ENCODE measurements around the gene SART1.
"Not testable (repeated sequence)": the region's sequence is repeated elsewhere in the genome, so short reads cannot be mapped to it uniquely, and the experiment has no call there.

SART1 gene

DNA sequence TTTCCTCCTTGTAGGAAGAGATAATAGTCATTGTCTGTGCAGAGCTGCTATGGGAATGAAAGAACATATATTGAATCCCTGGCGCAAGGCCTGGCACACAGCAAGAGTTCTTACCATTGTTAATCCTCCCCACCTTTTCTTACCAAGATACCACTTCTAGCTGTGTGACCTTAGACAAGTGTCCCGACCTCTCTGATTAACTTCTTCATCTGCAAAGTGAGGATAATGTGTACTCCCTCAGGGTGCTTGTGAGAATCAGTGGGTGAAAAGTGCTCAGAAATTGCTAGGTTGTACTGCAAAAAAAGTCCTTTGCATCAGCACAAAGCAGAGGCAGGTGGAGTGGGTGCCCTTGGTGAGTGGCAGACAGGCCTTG lies 46.5 kb downstream of the SART1 start:
- no peak overlapping the region for H3K9ac ChIP-seq (ENCODE audit: low read length)
- H3K9me3 ChIP-seq (ENCODE audit: control insufficient read depth, low read length) = no peaks in the 10 kb centered on the region
- H3K27me3 ChIP-seq (ENCODE audit: control insufficient read depth, insufficient read depth, low read length) = peaks cover 30% of the 10 kb centered on the region
- H3K4me1 ChIP-seq (ENCODE audit: control insufficient read depth, insufficient read depth, low read length) = peaks cover 2% of the 10 kb centered on the region
- peaks cover 5% of the 10 kb centered on the region for H3K36me3 ChIP-seq (ENCODE audit: control insufficient read depth, insufficient read depth, low read length)
- no peak overlapping the region for H3K4me3 ChIP-seq (ENCODE audit: low read length)

DNA sequence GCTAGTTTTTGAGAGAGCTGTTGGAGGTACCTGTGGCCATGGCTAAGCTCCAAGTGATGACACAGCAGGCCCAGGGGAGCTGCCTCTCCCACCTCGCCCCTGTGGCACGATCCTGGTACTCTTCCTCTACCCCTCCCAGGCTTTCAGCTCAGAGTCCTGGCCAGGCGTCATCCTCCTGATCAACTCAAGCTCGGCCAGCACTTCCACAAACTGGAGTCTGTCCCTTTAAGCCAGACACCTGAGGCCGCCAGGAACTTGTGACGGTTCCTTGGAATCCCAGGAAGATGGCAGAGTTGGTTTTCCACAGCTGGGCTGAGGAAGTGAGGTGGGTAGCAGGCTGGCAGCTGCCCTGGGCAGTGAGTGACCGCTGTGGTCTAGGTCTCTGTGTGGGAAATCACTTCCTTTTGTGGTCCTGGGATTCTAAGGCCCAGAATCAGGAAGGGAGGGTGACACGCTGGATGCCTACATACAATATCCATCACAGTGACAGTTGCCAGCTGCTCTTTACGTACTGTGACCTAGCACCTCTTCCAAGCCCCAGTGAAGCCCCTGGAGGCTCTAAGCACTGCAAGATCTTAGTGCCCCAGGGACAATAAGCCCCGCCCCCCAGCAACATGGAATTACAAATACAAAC lies 47.1 kb downstream of the SART1 start:
- Histone ChIP-seq H3K4me1 (ENCODE audit: control insufficient read depth, insufficient read depth, low read length) (no peaks in the 10 kb centered on the region), H3K9me3 (ENCODE audit: control insufficient read depth, low read length) (no peaks in the 10 kb centered on the region), H3K4me3 (ENCODE audit: low read length) (no peak overlapping the region), H3K36me3 (ENCODE audit: control insufficient read depth, insufficient read depth, low read length) (peaks cover 5% of the 10 kb centered on the region), H3K9ac (ENCODE audit: low read length) (no peak overlapping the region), H3K27me3 (ENCODE audit: control insufficient read depth, insufficient read depth, low read length) (peaks cover 35% of the 10 kb centered on the region)

DNA sequence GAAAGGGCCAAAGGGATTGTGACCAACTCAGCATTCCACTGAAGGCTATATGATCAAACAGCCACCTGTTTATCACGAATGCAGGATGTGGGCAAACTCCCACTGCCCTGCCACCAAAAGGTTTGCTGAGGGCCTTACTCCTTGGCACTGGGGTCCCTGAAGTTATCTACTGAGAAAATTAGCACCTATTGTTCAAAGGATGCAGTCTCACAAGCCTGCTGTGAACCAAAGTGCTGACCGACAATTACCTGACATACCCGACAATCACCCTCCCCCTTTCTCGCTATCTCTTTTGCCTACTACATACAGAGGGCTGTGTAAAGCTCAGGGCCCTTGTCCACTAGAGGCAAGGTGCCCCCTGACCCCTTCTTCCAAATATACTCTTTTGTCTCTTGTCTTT lies 48.5 kb downstream of the SART1 start:
- H3K4me1 ChIP-seq (ENCODE audit: control insufficient read depth, insufficient read depth, low read length); H3K9me3 ChIP-seq (ENCODE audit: control insufficient read depth, low read length); H3K9ac ChIP-seq (ENCODE audit: low read length); H3K36me3 ChIP-seq (ENCODE audit: control insufficient read depth, insufficient read depth, low read length); H3K4me3 ChIP-seq (ENCODE audit: low read length): not testable (repeated sequence)
- H3K27me3 ChIP-seq (ENCODE audit: control insufficient read depth, insufficient read depth, low read length) = peaks cover 38% of the 10 kb centered on the region

DNA sequence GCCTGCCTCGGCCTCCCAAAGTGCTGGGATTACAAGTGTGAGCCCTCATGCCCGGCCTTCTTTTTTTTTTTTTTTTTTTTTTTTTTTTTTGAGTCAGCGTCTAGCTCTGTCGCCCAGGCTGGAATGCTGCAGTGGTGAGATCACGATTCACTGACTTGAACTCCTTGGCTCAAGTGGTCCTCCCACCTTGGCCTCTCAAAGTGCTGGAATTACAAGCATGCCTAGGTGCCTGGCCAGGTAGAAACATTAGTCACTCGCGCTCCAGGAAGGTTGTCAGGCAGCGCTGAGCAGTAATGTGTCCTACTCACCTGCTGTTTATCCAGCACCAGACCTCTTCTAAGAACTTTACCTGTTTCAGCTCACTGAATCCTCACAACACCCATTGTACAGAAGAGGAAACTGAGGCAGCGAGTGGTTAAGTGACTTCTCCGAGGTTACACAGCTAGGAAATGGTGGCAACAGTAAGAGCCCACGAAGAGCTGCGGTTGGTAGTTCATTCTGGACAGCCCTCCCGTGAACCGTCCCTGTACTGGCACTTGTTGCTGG lies 49.8 kb downstream of the SART1 start:
- Histone ChIP-seq H3K27me3 (ENCODE audit: control insufficient read depth, insufficient read depth, low read length) (peaks cover 38% of the 10 kb centered on the region), H3K9me3 (ENCODE audit: control insufficient read depth, low read length) (no peaks in the 10 kb centered on the region), H3K4me3 (ENCODE audit: low read length) (no peak overlapping the region), H3K9ac (ENCODE audit: low read length) (no peak overlapping the region), H3K36me3 (ENCODE audit: control insufficient read depth, insufficient read depth, low read length) (no peaks in the 10 kb centered on the region), H3K4me1 (ENCODE audit: control insufficient read depth, insufficient read depth, low read length) (no peaks in the 10 kb centered on the region)

DNA sequence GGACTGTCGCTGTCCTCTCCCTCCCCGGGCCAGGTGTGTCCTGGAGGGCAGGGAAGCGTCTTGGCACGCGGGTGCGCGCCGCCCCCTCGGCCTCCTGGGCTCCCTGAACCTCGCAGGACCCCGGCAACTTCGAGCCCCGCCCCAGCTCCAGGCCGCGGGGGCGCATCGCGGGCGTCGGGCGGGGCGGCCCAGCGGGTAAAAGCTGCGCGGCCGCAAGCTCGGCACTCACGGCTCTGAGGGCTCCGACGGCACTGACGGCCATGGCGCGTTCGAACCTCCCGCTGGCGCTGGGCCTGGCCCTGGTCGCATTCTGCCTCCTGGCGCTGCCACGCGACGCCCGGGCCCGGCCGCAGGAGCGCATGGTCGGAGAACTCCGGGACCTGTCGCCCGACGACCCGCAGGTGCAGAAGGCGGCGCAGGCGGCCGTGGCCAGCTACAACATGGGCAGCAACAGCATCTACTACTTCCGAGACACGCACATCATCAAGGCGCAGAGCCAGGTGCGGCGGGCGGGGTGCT lies 50.3 kb downstream of the SART1 start, which contains the start of gene CST6:
Gene CST6, plus strand, starts transcription at position 224 of the 519 bp plus-strand sequence. Its CDS starts 37 bp downstream, at position 261.
- Histone ChIP-seq H3K27me3 (ENCODE audit: control insufficient read depth, insufficient read depth, low read length) (peaks cover 38% of the 10 kb centered on the region), H3K4me1 (ENCODE audit: control insufficient read depth, insufficient read depth, low read length) (no peaks in the 10 kb centered on the region), H3K4me3 (ENCODE audit: low read length) (no peak within 1 kb of the TSS), H3K9me3 (ENCODE audit: control insufficient read depth, low read length) (no peaks in the 10 kb centered on the region), H3K36me3 (ENCODE audit: control insufficient read depth, insufficient read depth, low read length) (no peaks in the 10 kb centered on the region), H3K9ac (ENCODE audit: low read length) (no peak within 1 kb of the TSS)

DNA sequence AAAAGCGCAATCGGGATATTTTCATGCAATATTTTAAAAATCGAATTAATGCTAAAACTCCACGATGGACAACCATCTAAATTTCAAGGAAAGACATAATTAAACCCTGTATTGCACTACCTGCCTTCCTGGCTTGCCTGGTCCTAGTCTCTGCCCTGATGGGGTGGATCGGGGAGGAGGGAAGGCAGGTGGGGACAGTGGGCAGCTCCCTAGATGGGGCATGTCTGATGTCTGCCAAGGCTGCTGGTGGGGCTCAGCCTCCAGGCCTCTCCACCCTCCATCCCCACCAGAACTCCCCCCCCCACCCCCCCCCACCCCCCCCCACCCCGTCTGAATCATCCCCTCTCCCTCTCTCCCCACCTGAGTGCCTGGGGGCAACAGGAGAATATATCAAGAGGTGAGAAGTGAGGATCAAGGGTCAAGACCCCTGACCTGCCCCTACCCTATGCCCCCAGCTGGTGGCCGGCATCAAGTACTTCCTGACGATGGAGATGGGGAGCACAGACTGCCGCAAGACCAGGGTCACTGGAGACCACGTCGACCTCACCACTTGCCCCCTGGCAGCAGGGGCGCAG lies 50.9 kb downstream of the SART1 start:
- H3K9ac ChIP-seq (ENCODE audit: low read length) = no peak overlapping the region
- H3K36me3 ChIP-seq (ENCODE audit: control insufficient read depth, insufficient read depth, low read length) = no peaks in the 10 kb centered on the region
- no peaks in the 10 kb centered on the region for H3K9me3 ChIP-seq (ENCODE audit: control insufficient read depth, low read length)
- no peaks in the 10 kb centered on the region for H3K4me1 ChIP-seq (ENCODE audit: control insufficient read depth, insufficient read depth, low read length)
- peaks cover 38% of the 10 kb centered on the region for H3K27me3 ChIP-seq (ENCODE audit: control insufficient read depth, insufficient read depth, low read length)
- H3K4me3 ChIP-seq (ENCODE audit: low read length) = no peak overlapping the region

DNA sequence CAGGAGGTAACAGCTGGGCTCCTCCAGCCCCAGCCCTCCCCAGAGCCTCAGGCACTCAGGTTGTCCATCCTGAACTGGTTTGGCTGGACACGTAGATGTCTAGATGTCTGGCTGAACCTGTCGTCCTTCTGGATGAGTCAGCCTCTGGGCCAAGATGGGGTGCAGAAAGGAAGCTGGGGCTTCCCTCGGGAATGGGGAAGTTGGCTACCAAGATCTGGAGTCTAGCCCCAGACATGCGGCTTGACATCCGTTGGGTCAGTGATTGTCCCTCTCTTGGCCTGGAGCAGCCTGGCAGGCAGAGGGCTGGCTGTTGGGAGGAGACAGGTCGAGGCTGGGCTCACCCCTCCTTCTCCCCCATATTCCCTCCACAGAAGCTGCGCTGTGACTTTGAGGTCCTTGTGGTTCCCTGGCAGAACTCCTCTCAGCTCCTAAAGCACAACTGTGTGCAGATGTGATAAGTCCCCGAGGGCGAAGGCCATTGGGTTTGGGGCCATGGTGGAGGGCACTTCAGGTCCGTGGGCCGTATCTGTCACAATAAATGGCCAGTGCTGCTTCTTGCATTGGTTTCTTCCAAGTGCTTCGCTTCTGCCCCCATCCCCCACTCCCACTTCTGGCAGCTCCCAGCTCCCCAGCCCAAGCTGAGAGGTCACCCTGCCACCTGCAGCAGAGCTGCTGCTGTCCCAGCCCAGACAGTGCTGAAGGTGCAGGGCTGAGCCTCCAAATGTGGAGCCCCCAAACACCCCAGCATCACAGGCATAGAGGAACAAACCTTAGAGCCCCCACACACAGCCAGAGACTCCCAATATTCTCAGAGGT lies 51.6 kb downstream of the SART1 start:
- no peak overlapping the region for H3K4me3 ChIP-seq (ENCODE audit: low read length)

DNA sequence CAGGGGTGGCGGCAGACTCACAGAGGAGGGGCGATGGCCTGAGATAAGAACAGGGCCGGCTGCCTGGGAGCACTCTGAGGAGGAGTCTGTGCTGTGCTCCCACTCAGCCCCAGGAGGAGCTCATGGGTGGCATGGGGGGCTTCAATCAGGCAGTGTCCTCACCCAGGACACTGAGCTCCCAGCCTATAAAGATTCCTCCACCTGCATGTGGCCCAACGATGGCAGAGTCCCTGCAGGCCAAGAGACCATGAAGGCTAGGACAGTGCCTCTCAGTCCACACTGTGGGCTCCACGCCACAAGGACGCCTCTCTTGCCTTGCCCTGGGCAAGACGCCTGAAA lies 52.2 kb downstream of the SART1 start:
- Histone ChIP-seq H3K4me3 (ENCODE audit: low read length) (no peak overlapping the region), H3K36me3 (ENCODE audit: control insufficient read depth, insufficient read depth, low read length) (no peaks in the 10 kb centered on the region), H3K27me3 (ENCODE audit: control insufficient read depth, insufficient read depth, low read length) (peaks cover 38% of the 10 kb centered on the region), H3K9ac (ENCODE audit: low read length) (no peak overlapping the region), H3K4me1 (ENCODE audit: control insufficient read depth, insufficient read depth, low read length) (no peaks in the 10 kb centered on the region), H3K9me3 (ENCODE audit: control insufficient read depth, low read length) (no peaks in the 10 kb centered on the region)

More for the DNA sequence above, 51.6 kb downstream of the SART1 start:
- Histone ChIP-seq H3K9ac (ENCODE audit: low read length) (no peak overlapping the region), H3K4me1 (ENCODE audit: control insufficient read depth, insufficient read depth, low read length) (no peaks in the 10 kb centered on the region), H3K27me3 (ENCODE audit: control insufficient read depth, insufficient read depth, low read length) (peaks cover 38% of the 10 kb centered on the region), H3K9me3 (ENCODE audit: control insufficient read depth, low read length) (no peaks in the 10 kb centered on the region), H3K36me3 (ENCODE audit: control insufficient read depth, insufficient read depth, low read length) (no peaks in the 10 kb centered on the region)

DNA sequence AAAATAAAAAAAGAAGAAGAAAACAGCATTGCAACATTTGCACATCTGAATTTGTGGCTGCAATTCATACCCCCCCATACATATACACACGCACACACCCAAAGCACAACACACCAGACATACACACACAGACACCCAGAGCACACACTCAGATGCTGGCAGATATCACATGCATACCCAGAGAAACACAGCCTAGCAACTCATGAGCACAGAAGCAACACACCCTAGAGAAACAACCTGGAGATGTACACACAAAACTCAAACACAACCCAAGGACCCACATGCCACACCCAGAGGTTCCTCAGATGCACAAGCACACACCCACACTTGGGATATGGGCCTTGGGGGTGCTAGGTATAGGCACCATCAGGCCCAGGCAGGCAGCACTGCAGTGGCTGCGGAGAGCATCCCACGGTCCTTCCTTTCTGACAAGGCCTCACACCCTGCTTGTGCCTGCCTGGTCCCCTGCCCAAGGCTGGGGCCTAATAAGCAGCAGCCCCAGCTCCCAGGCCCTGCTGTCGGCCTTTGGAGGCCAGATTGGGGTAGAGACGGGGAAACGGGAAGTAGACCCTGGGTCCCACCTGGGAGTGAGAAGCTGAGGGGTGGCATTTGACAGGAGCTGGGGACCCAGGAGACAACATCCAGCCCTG lies 53.4 kb downstream of the SART1 start:
- Histone ChIP-seq H3K4me1 (ENCODE audit: control insufficient read depth, insufficient read depth, low read length) (no peaks in the 10 kb centered on the region), H3K9ac (ENCODE audit: low read length) (no peak overlapping the region)

DNA sequence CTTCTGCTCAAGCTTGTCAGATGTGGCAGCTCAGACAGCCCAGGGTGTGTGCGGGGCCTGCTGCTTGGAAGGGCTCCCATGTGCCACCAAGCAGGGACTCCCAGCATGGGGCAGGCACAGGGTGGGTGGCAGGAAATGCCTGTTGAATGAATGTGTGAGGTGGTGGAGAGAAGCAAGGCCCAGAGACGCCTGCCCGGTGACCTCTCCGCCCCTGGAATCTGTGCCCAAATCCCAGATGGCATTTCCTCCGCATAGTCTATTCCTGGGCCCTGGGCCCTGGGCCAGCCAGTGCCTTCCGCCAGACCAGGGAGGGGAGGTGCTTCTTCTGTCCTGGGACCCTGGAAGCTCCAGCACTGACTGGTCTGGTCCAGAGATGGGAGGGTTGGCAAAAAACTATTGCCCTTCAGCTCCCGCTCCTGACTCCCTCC lies 53.9 kb downstream of the SART1 start:
- H3K4me3 ChIP-seq (ENCODE audit: low read length) = no peak overlapping the region
- no peak overlapping the region for H3K9ac ChIP-seq (ENCODE audit: low read length)
- no peaks in the 10 kb centered on the region for H3K4me1 ChIP-seq (ENCODE audit: control insufficient read depth, insufficient read depth, low read length)
- no peaks in the 10 kb centered on the region for H3K36me3 ChIP-seq (ENCODE audit: control insufficient read depth, insufficient read depth, low read length)
- H3K9me3 ChIP-seq (ENCODE audit: control insufficient read depth, low read length) = no peaks in the 10 kb centered on the region
- peaks cover 31% of the 10 kb centered on the region for H3K27me3 ChIP-seq (ENCODE audit: control insufficient read depth, insufficient read depth, low read length)

More for the DNA sequence above, 53.4 kb downstream of the SART1 start:
- Histone ChIP-seq H3K27me3 (ENCODE audit: control insufficient read depth, insufficient read depth, low read length) (peaks cover 36% of the 10 kb centered on the region), H3K36me3 (ENCODE audit: control insufficient read depth, insufficient read depth, low read length) (no peaks in the 10 kb centered on the region), H3K4me3 (ENCODE audit: low read length) (no peak overlapping the region), H3K9me3 (ENCODE audit: control insufficient read depth, low read length) (no peaks in the 10 kb centered on the region)

DNA sequence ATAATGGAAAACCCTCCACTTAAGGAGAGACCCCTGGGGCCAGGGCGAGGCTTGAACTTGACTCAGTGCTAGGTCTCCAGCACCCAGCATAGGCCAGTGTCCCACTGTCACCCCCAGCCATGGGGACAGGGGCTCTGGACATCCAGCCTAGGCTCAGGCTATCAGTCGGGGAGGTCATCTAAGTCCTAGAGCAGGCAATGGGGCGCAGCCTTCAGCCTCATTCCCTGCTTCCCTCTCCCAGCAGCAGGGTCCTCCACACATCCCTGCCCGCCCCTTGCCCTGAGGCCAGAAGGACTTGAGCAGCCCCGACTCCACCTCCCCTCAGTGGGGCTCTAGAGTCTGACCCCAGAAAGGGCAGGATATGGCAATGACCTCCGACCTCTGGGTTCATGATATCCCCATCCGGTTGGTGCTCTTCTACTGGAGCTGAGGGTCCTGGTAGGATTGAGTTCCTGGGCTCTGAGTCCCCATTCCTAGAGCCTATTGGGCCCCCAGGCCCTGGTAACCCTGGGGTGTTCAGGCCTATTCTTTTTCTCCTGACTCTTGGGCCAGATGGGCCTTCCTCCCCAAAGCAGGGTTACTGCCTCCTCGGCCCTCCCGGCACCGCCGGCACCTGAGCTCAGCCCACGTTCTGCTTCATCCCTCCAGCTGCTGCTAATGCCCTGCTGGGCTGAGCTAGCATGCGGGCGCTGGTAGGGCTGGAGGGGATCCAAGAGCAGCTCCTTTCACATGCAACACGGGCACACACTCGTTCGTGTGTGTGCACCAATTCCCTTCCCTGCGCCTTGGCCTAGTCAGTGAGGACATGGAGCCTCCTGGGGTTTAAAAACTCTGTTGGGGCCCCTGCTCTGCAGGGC lies 54.6 kb downstream of the SART1 start:
- Histone ChIP-seq H3K27me3 (ENCODE audit: control insufficient read depth, insufficient read depth, low read length) (peaks cover 26% of the 10 kb centered on the region), H3K9ac (ENCODE audit: low read length) (no peak overlapping the region), H3K36me3 (ENCODE audit: control insufficient read depth, insufficient read depth, low read length) (no peaks in the 10 kb centered on the region), H3K4me1 (ENCODE audit: control insufficient read depth, insufficient read depth, low read length) (no peaks in the 10 kb centered on the region), H3K4me3 (ENCODE audit: low read length) (no peak overlapping the region), H3K9me3 (ENCODE audit: control insufficient read depth, low read length) (no peaks in the 10 kb centered on the region)

Measured in mucosa of stomach (tissue), 1 donor.